H9 (cell line): ENCODE data around the gene CDC25A. TPM values are rescaled to one million over a fixed set of nuclear protein-coding genes. Genes with fewer than 3 reads are reported as not detected.

ENCODE experiments used
- DNase-seq: peaks from one replicate; pipeline ENCODE4 v3.0.0-alpha.2; 2017
- H2AFZ ChIP-seq: one replicate; pipeline ENCODE4 v1.6.1; 2013; ENCODE audit warnings: mild to moderate bottlenecking, low read length, control low read depth, moderate library complexity
- H2AK5ac ChIP-seq: 2 replicates; pipeline ENCODE4 v1.6.1; 2013; ENCODE audit warnings: low read length, control low read depth, mixed read lengths; ENCODE audit not compliant: insufficient read length
- H2BK120ac ChIP-seq: one replicate; pipeline ENCODE4 v1.6.1; 2013; ENCODE audit warnings: low read depth, mild to moderate bottlenecking, low read length, control low read depth, inconsistent platforms; ENCODE audit not compliant: poor library complexity, severe bottlenecking
- H2BK12ac ChIP-seq: 2 replicates; pipeline ENCODE4 v1.6.1; 2013; ENCODE audit warnings: low read length, control low read depth, mixed read lengths, low read depth; ENCODE audit not compliant: insufficient read length
- H2BK15ac ChIP-seq: 2 replicates; pipeline ENCODE4 v1.6.1; 2013; ENCODE audit warnings: low read depth, low read length, control low read depth
- H2BK20ac ChIP-seq: one replicate; pipeline ENCODE4 v1.6.1; 2013; ENCODE audit warnings: low read depth, mild to moderate bottlenecking, low read length, control low read depth, inconsistent platforms; ENCODE audit not compliant: poor library complexity, severe bottlenecking
- H2BK5ac ChIP-seq: 2 replicates; pipeline ENCODE4 v1.6.1; 2013; ENCODE audit warnings: low read length, control low read depth, mixed read lengths; ENCODE audit not compliant: insufficient read length
- H3K14ac ChIP-seq: 2 replicates; pipeline ENCODE4 v1.6.1; 2013; ENCODE audit warnings: low read length, control low read depth; ENCODE audit not compliant: insufficient read depth
- H3K18ac ChIP-seq: 2 replicates; pipeline ENCODE4 v1.6.1; 2013; ENCODE audit warnings: low read depth, mild to moderate bottlenecking, mixed read lengths, low read length, control low read depth; ENCODE audit not compliant: insufficient read length
- H3K23ac ChIP-seq: 2 replicates; pipeline ENCODE4 v1.6.1; 2013; ENCODE audit warnings: low read length, control low read depth, mixed read lengths, low read depth; ENCODE audit not compliant: insufficient read length
- H3K23me2 ChIP-seq: 2 replicates; pipeline ENCODE4 v1.6.1; 2013; ENCODE audit warnings: low read depth, mild to moderate bottlenecking, mixed read lengths, low read length, control low read depth; ENCODE audit not compliant: insufficient read length, poor library complexity, severe bottlenecking
- H3K27ac ChIP-seq: 2 replicates; pipeline ENCODE4 v1.5.1; 2013; ENCODE audit warnings: low read length, control low read depth, mixed read lengths, low read depth; ENCODE audit not compliant: insufficient read length
- H3K27me3 ChIP-seq: 2 replicates; pipeline ENCODE4 v1.6.1; 2013; ENCODE audit warnings: low read length, control low read depth, inconsistent platforms; ENCODE audit not compliant: insufficient read depth
- H3K4ac ChIP-seq: 2 replicates; pipeline ENCODE4 v1.6.1; 2013; ENCODE audit warnings: low read depth, mild to moderate bottlenecking, control low read depth, inconsistent platforms, low read length, moderate library complexity
- H3K4me1 ChIP-seq: 2 replicates; pipeline ENCODE4 v1.6.1; 2013; ENCODE audit warnings: low read length, control low read depth, inconsistent platforms; ENCODE audit not compliant: insufficient read depth
- H3K4me2 ChIP-seq: 2 replicates; pipeline ENCODE4 v1.6.1; 2013; ENCODE audit warnings: low read length, control low read depth, mixed read lengths; ENCODE audit not compliant: insufficient read length, insufficient read depth
- H3K56ac ChIP-seq: 2 replicates; pipeline ENCODE4 v1.6.1; 2013; ENCODE audit warnings: low read depth, mild to moderate bottlenecking, mixed read lengths, low read length, control low read depth; ENCODE audit not compliant: insufficient read length
- H3K79me1 ChIP-seq: 2 replicates; pipeline ENCODE4 v1.6.1; 2013; ENCODE audit warnings: low read depth, mild to moderate bottlenecking, moderate library complexity, low read length, control low read depth, inconsistent platforms; ENCODE audit not compliant: insufficient read depth, poor library complexity, severe bottlenecking
- H3K79me2 ChIP-seq: 2 replicates; pipeline ENCODE4 v1.6.1; 2013; ENCODE audit warnings: low read length, control low read depth, inconsistent platforms; ENCODE audit not compliant: insufficient read depth
- H3K9ac ChIP-seq: 2 replicates; pipeline ENCODE4 v1.6.1; 2013; ENCODE audit warnings: low read length, control low read depth, mixed read lengths; ENCODE audit not compliant: insufficient read length; ENCODE audit errors: extremely low read depth
- H3K9me3 ChIP-seq: one replicate; pipeline ENCODE4 v1.6.1; 2013; ENCODE audit warnings: low read depth, low read length, inconsistent platforms; ENCODE audit not compliant: control insufficient read depth
- H3T11ph ChIP-seq: one replicate; pipeline ENCODE4 v1.6.1; 2013; ENCODE audit warnings: mild to moderate bottlenecking, low read length, control low read depth, inconsistent platforms
- H4K20me1 ChIP-seq: one replicate; pipeline ENCODE4 v1.6.1; 2013; ENCODE audit not compliant: control insufficient read depth, insufficient read length, insufficient read depth
- H4K5ac ChIP-seq: 2 replicates; pipeline ENCODE4 v1.6.1; 2013; ENCODE audit warnings: low read depth, mild to moderate bottlenecking, mixed read lengths, low read length, control low read depth; ENCODE audit not compliant: insufficient read length
- H4K8ac ChIP-seq: replicated peaks from 2 replicates; pipeline ENCODE4 v1.6.1; 2013; ENCODE audit warnings: low read length, control low read depth, mixed read lengths, low read depth; ENCODE audit not compliant: insufficient read length
- H4K91ac ChIP-seq: 2 replicates; pipeline ENCODE4 v1.6.1; 2013; ENCODE audit warnings: low read depth, mild to moderate bottlenecking, moderate library complexity, mixed read lengths, low read length, control low read depth; ENCODE audit not compliant: insufficient read length
- H3K27ac Mint-ChIP-seq, 3 experiments: 2 replicates in 2 of 3; 3 replicates in 1 of 3; pipeline ENCODE4 v1.8.0; 2020 to 2021; ENCODE audit warnings: mixed read lengths in 3 of 3, mild to moderate bottlenecking in 1 of 3, moderate library complexity in 1 of 3
- H3K27me3 Mint-ChIP-seq: 2 replicates; pipeline ENCODE4 v1.8.0; 2021; ENCODE audit warnings: low read depth, mild to moderate bottlenecking, moderate library complexity, mixed read lengths
- H3K36me3 Mint-ChIP-seq, 3 experiments: 2 replicates in 2 of 3; 3 replicates in 1 of 3; pipeline ENCODE4 v1.8.0; 2020 to 2021; ENCODE audit warnings: low read depth in 3 of 3, mixed read lengths in 3 of 3; ENCODE audit not compliant: insufficient read depth in 1 of 3
- H3K4me1 Mint-ChIP-seq, 2 experiments: 2 replicates each; pipeline ENCODE4 v1.8.0; 2020; ENCODE audit warnings: mixed read lengths in 2 of 2
- H3K4me3 Mint-ChIP-seq, 2 experiments: 2 replicates in 1 of 2; 3 replicates in 1 of 2; pipeline ENCODE4 v1.8.0; 2020 to 2021; ENCODE audit warnings: mild to moderate bottlenecking in 2 of 2, mixed read lengths in 2 of 2, moderate library complexity in 1 of 2
- H3K9me3 Mint-ChIP-seq, 2 experiments: 2 replicates in 1 of 2; 3 replicates in 1 of 2; pipeline ENCODE4 v1.8.0; 2020; ENCODE audit warnings: mild to moderate bottlenecking in 2 of 2, mixed read lengths in 2 of 2, moderate library complexity in 1 of 2
- CTCF ChIP-seq: fragments of 200-600 bp; sonication (generic); conservative IDR thresholded peaks from 3 replicates; pipeline ENCODE4 v1.8.0; 2021; ENCODE audit warnings: antibody characterized with exemption, mild to moderate bottlenecking
- WGBS: extraction: QIAGEN DNeasy Blood & Tissue Kit; methylation state at CpG from one replicate; pipeline ENCODE4 v1.1.7; 2013; ENCODE audit warnings: missing lambda C conversion rate, low lambda C conversion rate, mixed read lengths; ENCODE audit not compliant: insufficient read length; ENCODE audit errors: extremely low coverage; 5-methylcytosine and 5-hydroxymethylcytosine counted together
- total RNA-seq: library from RNA; stranded (reverse); gene quantifications from 2 replicates; pipeline ENCODE4 v1.2.1, GENCODE V29; 2021

Gene CDC25A
- total RNA-seq, 1 experiment from 2014 or later: 83.3 TPM

DNA sequence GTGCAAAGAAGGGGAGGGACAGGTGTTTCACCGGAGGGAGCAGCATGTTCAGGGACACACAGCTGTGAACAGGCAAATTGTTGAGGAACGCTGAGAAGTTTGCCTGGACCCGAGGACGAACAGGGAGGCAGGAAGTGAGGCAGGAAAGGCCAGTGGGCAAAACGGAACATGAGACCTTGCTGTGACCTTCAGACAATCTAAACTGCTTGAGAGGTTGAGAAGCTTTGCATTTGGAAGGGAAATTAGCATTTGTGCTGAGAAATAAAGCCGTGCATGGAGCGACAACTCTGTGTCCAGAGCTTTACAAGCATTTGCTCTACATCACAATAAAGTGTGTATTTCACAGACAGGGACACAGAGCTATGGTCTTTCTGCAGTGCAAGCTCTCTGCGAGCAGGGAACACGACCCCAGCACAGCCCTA is 47.9 kb downstream of the CDC25A start:
- H3K4me3 Mint-ChIP-seq: no peak overlapping the region
- H3T11ph ChIP-seq: no peak overlapping the region
- H3K4me1 ChIP-seq: peaks cover 3% of the 10 kb centered on the region; the same call in 1 of the 2 replicates
- peaks cover 9 to 10% of the 10 kb centered on the region in 2 experiments for H3K4me1 Mint-ChIP-seq
- H3K27me3 ChIP-seq: no peaks in the 10 kb centered on the region
- no peak overlapping the region for H2BK12ac ChIP-seq
- no peak overlapping the region for H2AFZ ChIP-seq
- H3K4me2 ChIP-seq: no peak overlapping the region
- H3K23ac ChIP-seq: no peak overlapping the region
- no peak overlapping the region for H3K18ac ChIP-seq
- no peak overlapping the region for H4K5ac ChIP-seq
- WGBS: no CpG with 5 or more reads among the region's 9 CpGs
- no peak overlapping the region for H2BK20ac ChIP-seq
- no peak for TF ChIP-seq CTCF
- no peaks in the 10 kb centered on the region for H4K20me1 ChIP-seq
- no peaks in the 10 kb centered on the region for H3K36me3 Mint-ChIP-seq
- H3K4ac ChIP-seq: no peak overlapping the region
- no peak overlapping the region for H3K9ac ChIP-seq
- no peak overlapping the region for H3K14ac ChIP-seq
- no peaks in the 10 kb centered on the region for H3K79me1 ChIP-seq
- no peak overlapping the region for H2BK5ac ChIP-seq
- no peak overlapping the region for H4K91ac ChIP-seq
- no peaks in the 10 kb centered on the region; a peak in 1 of 5 replicates for H3K9me3 Mint-ChIP-seq
- H3K56ac ChIP-seq: no peak overlapping the region
- no peaks in the 10 kb centered on the region for H3K79me2 ChIP-seq
- H3K27me3 Mint-ChIP-seq: peaks cover 2% of the 10 kb centered on the region
- H3K23me2 ChIP-seq: no peaks in the 10 kb centered on the region
- no peak for DNase-seq
- no peaks in the 10 kb centered on the region for H3K9me3 ChIP-seq
- no peak overlapping the region for H2BK120ac ChIP-seq
- no peak overlapping the region for H2AK5ac ChIP-seq
- peak overlapping the region; percentile 20 to 95 (median 77) for H3K27ac Mint-ChIP-seq
- H2BK15ac ChIP-seq: no peak overlapping the region
- H3K27ac ChIP-seq: no peak overlapping the region
- H4K8ac ChIP-seq: no peak overlapping the region
